H1 (cell line): ENCODE measurements around the gene DDI2. TPM values are rescaled to one million over a fixed set of nuclear protein-coding genes. Genes with fewer than 3 reads are reported as not detected.

Experiments used
- CTBP2 ChIP-seq: IDR thresholded peaks from 2 replicates; pipeline ENCODE4 v1.7.0; 2011; ENCODE audit warnings: borderline replicate concordance, mild to moderate bottlenecking, moderate library complexity, mixed read lengths, low read length; ENCODE audit not compliant: insufficient read depth, insufficient read length
- EGR1 ChIP-seq: IDR thresholded peaks from 2 replicates; pipeline ENCODE4 v1.6.1; 2011; ENCODE audit warnings: low read depth, low read length, borderline replicate concordance
- MAFK ChIP-seq: IDR thresholded peaks from 2 replicates; pipeline ENCODE4 v1.6.1; 2012; ENCODE audit warnings: low read depth, mild to moderate bottlenecking, improper control_type of control experiment, low read length
- SRF ChIP-seq: IDR thresholded peaks from 2 replicates; pipeline ENCODE4 v1.6.1; 2011; ENCODE audit warnings: mild to moderate bottlenecking, low read depth, low read length, moderate library complexity
- polyA plus RNA-seq, 7 experiments: library from polyadenylated mRNA; depleted of rRNA in 3 of 7; stranded (reverse) in 5 of 7; unstranded in 2 of 7; fragments of >200 nt in 5 of 7; fragments of 200-250 nt in 2 of 7; gene quantifications; 1 replicate in 5 of 7; 2 replicates in 1 of 7; 4 replicates in 1 of 7; pipeline versions ENCODE4 v1.2.1 to v1.2.3, GENCODE V29; 2011 to 2013; ENCODE audit warnings: missing spikeins in 2 of 7, mixed read lengths in 2 of 7
- total RNA-seq: library from RNA; stranded (reverse); fragmentation: NEBNext Ultra II Directional; extraction: Animal tissue kit (Norgen Biotek cat#: 25700); gene quantifications from 2 replicates; pipeline ENCODE4 v1.2.1, GENCODE V29; 2021
- TF ChIP-seq, protein P1 (sequence below): fragments of 300-600 bp; sonication (generic); IDR thresholded peaks from 2 replicates; pipeline ENCODE4 v1.7.1; 2012; ENCODE audit warnings: low read length, moderate library complexity, mild to moderate bottlenecking, inconsistent platforms; ENCODE audit not compliant: insufficient replicate concordance

The DDI2 gene
- total and polyA plus RNA-seq, 2 of the 8 experiments (the other 6 are each of a cell fraction or from before 2014, with no cell fraction given), result 7.7 to 38.3 TPM

GRCh38 chr1:15605398-15606383 is 11.6 kb upstream of the DDI2 start (continued):
- TF ChIP-seq, protein P1, sequence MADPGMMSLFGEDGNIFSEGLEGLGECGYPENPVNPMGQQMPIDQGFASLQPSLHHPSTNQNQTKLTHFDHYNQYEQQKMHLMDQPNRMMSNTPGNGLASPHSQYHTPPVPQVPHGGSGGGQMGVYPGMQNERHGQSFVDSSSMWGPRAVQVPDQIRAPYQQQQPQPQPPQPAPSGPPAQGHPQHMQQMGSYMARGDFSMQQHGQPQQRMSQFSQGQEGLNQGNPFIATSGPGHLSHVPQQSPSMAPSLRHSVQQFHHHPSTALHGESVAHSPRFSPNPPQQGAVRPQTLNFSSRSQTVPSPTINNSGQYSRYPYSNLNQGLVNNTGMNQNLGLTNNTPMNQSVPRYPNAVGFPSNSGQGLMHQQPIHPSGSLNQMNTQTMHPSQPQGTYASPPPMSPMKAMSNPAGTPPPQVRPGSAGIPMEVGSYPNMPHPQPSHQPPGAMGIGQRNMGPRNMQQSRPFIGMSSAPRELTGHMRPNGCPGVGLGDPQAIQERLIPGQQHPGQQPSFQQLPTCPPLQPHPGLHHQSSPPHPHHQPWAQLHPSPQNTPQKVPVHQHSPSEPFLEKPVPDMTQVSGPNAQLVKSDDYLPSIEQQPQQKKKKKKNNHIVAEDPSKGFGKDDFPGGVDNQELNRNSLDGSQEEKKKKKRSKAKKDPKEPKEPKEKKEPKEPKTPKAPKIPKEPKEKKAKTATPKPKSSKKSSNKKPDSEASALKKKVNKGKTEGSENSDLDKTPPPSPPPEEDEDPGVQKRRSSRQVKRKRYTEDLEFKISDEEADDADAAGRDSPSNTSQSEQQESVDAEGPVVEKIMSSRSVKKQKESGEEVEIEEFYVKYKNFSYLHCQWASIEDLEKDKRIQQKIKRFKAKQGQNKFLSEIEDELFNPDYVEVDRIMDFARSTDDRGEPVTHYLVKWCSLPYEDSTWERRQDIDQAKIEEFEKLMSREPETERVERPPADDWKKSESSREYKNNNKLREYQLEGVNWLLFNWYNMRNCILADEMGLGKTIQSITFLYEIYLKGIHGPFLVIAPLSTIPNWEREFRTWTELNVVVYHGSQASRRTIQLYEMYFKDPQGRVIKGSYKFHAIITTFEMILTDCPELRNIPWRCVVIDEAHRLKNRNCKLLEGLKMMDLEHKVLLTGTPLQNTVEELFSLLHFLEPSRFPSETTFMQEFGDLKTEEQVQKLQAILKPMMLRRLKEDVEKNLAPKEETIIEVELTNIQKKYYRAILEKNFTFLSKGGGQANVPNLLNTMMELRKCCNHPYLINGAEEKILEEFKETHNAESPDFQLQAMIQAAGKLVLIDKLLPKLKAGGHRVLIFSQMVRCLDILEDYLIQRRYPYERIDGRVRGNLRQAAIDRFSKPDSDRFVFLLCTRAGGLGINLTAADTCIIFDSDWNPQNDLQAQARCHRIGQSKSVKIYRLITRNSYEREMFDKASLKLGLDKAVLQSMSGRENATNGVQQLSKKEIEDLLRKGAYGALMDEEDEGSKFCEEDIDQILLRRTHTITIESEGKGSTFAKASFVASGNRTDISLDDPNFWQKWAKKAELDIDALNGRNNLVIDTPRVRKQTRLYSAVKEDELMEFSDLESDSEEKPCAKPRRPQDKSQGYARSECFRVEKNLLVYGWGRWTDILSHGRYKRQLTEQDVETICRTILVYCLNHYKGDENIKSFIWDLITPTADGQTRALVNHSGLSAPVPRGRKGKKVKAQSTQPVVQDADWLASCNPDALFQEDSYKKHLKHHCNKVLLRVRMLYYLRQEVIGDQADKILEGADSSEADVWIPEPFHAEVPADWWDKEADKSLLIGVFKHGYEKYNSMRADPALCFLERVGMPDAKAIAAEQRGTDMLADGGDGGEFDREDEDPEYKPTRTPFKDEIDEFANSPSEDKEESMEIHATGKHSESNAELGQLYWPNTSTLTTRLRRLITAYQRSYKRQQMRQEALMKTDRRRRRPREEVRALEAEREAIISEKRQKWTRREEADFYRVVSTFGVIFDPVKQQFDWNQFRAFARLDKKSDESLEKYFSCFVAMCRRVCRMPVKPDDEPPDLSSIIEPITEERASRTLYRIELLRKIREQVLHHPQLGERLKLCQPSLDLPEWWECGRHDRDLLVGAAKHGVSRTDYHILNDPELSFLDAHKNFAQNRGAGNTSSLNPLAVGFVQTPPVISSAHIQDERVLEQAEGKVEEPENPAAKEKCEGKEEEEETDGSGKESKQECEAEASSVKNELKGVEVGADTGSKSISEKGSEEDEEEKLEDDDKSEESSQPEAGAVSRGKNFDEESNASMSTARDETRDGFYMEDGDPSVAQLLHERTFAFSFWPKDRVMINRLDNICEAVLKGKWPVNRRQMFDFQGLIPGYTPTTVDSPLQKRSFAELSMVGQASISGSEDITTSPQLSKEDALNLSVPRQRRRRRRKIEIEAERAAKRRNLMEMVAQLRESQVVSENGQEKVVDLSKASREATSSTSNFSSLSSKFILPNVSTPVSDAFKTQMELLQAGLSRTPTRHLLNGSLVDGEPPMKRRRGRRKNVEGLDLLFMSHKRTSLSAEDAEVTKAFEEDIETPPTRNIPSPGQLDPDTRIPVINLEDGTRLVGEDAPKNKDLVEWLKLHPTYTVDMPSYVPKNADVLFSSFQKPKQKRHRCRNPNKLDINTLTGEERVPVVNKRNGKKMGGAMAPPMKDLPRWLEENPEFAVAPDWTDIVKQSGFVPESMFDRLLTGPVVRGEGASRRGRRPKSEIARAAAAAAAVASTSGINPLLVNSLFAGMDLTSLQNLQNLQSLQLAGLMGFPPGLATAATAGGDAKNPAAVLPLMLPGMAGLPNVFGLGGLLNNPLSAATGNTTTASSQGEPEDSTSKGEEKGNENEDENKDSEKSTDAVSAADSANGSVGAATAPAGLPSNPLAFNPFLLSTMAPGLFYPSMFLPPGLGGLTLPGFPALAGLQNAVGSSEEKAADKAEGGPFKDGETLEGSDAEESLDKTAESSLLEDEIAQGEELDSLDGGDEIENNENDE, result no peak
- TF ChIP-seq EGR1, result no peak
- no peak for TF ChIP-seq SRF
- TF ChIP-seq CTBP2, result no peak
- no peak for TF ChIP-seq MAFK
